GM18861 (cell line): ENCODE results near the gene EYA2.
"Not testable (repeated sequence)": the region's sequence is repeated elsewhere in the genome, so short reads cannot be mapped to it uniquely, and the experiment has no call there.

Experiments used
- ATAC-seq: cut with Tn5 transposase; IDR thresholded peaks from one replicate; pipeline ENCODE4 v1.9.1; 2021; ENCODE audit not compliant: unreplicated experiment

Gene EYA2

DNA sequence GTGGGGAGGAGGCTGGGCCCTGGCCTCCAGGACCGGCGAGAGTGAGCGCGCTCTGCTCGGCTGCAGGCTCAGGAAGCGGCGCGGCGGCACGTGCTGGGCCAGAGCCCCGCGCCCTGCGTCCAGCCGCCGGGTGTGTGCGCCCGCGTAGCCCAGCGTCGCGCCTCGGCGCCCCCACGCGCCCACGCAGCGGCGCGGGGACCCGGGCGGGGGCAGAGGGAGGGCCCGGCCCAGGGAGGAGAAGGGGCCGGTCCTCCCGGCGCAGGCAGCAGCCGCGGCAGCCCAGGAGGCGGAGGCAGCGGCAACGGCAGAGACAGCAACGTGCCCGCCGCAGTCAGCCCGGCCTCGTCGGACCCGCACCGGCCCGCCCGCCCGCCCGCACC, at the start of gene EYA2:
TSS of gene EYA2 (plus strand) at position 265 of the 380 bp plus-strand sequence. CDS start 95,168 bp downstream, outside the sequence.
- ATAC-seq = no peak

- ATAC-seq = no peak
Observed at GRCh38 chr20:46844965-46845364, 49.7 kb upstream of the EYA2 start.

DNA sequence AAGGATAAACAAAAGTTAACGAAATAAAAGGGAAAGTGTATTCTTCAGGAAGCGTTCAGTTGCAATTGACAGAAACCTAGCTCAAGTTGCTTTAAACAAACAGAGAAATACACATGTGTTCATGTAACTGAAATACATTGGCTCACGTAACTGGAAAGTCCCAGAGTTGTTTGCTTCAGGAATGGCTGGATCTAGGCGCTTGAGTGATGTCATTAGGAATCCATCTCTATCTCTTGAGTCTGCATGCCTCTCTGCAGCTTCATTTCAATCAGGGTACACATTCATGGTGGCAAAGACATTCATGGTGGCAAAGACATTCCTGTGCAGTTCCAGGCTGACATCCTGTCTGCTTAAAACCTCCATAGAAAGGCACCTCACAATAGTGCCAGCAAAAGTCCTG, 45.4 kb upstream of the EYA2 start:
- no peak for ATAC-seq

DNA sequence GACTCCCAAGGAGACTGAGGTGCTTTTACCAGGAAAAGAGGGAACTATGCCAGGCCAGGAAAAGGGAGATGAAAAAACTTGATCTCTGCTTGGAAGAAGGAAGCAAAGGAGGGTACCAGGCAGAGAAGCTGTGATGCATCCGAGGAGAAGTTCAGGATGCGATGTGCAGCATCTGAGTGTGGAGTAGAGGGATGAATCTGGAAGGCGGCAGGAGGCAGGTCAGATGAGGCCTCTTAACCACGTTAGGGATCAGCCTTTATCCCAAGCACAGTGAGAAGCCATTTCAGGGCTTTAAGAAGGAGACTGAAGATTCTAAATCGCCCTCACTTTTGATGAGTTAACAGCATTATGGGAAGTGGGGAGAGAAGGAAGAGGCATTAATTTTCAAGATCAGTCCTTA, 44.9 kb upstream of the EYA2 start:
- ATAC-seq = no peak

DNA sequence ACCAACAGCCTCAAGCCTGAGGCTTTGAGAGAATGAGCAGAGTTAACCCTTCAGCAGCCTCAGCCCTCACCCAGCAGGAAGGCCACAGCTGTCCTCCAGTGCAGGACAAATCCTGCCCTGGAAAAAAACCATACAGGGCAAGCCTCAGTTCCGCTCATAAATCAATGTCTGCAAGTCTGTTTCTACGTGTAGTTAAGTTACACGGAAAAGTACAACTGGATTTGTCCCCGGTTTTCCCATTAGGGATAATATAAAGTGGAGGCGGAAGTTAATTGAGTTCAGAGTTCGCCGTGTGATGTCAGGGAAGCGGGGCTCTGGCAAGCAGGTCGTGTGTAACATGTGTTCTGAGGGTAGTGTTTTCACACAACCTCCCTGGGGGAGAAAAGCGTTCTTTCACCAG, 44.2 kb upstream of the EYA2 start:
- no peak for ATAC-seq

DNA sequence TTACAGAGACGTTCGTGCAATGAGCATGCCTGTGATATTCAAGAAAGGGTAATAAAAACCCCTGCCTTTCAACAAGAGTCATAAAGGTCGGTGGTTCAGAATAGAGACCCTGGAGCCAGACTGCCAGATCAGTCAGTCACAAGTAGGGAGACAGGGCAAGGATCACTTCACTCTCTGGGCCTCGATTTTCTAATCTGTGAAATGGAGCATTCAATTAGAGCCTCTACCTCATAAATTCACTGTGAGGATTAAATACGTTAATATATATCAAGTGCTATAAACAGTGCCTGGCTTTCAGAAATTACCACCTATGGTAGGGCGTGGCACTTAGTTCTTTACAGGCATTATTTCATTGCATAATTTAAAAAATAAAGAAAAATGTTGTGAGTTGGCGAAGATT, 43.7 kb upstream of the EYA2 start:
- ATAC-seq = no peak

DNA sequence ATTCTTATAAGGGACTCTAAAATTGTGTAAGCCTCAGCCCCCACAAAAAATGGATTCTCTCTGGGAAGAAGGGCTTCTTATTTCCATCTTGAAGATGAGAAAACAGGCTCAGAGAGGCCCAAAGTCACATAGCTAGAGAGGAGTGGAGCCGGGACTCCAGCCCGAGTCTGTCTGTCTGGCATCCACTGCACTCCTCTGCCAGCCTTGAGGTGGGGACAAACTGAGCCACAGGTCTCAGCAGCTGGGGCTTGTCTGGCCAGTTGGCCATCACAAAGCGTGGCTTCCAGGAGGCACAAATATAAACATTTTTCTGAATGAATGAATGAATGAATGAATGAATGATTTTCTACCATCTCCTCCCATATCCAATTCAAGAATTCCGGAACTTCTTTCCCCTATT, 42.9 kb upstream of the EYA2 start:
- ATAC-seq = no peak

GRCh38 chr20:46852313-46852712, 42.3 kb upstream of the EYA2 start:
- ATAC-seq = no peak

- ATAC-seq = no peak
Observed at GRCh38 chr20:46853926-46854325, 40.7 kb upstream of the EYA2 start.

DNA sequence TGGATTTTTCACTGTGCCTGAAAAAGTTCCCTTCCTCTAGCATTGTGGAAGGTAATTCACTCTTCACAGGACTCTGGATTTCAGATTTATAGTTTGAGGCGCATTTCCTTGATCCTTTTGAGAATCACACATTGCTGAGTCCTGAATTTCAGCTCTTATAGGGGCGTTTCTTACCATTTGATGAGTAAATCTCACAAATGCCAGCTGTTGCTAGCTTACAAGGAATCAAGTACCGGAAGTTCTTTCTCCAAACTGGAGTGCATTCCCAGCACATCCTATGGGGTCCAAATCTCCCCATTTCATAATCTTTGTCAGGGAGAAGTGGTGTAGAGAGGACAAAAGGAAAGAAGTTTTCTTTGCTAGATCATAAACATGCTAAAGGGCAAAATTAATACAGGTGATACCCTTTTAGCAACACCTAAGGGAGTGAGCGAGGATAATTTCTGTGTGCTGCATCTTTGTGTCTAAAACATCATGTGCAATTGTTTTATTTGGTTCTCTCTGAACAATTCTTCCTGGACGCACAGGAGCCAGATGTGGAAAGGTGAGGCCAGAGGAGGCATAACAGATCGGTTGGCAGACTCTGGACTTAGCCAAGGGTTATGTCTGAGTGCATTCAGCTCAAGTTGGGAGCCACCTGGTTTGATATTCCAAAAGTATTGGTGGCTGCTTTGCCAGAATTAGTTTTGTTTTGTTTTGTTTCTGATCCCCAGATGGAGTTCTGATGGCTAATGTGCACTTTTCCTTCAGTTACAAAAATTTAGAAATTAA, 37.4 kb upstream of the EYA2 start:
- ATAC-seq = no peak

DNA sequence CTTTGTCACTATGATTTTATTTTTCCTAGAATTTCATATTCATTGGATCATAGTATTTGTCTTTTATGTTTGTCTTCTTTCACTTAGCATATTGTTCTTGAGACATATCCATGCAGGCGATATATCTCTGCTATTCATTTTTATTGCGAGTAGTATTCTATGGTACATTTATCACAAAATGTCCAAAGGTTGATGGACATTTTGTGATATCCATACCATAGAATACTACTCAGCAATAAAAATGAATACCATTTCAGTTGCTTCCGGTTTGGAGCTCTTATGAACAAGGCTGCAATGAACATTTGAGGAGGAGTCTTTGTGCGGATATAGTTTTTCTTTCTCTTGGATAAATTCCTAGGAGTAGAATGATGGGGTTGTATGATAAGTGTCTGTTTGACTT, 28.8 kb upstream of the EYA2 start:
- no peak for ATAC-seq

- no peak for ATAC-seq
Observed at GRCh38 chr20:46870041-46870440, 24.6 kb upstream of the EYA2 start.

- ATAC-seq = no peak
Observed at GRCh38 chr20:46872328-46873211, 22.1 kb upstream of the EYA2 start.

- ATAC-seq = no peak
Observed at GRCh38 chr20:46875059-46875458, 19.6 kb upstream of the EYA2 start.

- ATAC-seq = no peak
Observed at GRCh38 chr20:46879386-46879785, 15.3 kb upstream of the EYA2 start.

GRCh38 chr20:46879963-46880362, 14.7 kb upstream of the EYA2 start:
- not testable (repeated sequence) for ATAC-seq

DNA sequence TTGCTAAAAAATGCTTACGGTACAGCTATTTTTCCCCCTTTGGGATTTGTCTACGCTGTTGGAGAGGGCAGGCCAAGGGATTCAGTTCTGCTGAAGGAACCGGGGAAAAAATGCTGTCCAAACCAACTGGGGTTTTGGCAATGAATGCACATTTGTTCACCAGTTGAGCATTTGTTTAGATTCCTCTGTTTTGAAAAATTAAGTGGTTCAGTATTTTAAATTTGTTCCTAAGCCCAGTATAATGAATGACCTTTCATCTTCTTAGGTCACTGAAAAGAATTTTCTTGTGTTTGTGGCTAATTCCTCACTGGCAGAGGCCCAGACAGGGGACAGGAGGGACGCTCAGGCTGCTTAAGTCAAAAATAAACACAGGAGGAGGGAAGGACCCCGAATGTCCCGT, 10.8 kb upstream of the EYA2 start:
- no peak for ATAC-seq

- ATAC-seq = no peak
Observed at GRCh38 chr20:46890682-46891081, 4.0 kb upstream of the EYA2 start.

GRCh38 chr20:46893051-46893450, 1.6 kb upstream of the EYA2 start:
- ATAC-seq = no peak

GRCh38 chr20:46893877-46894578, 615 bp upstream of the EYA2 start:
- no peak for ATAC-seq
